ENCODE results near the gene SLU7. TPM values are rescaled to one million over a fixed set of nuclear protein-coding genes. Genes with fewer than 3 reads are reported as not detected.

Gene SLU7
- total and polyA plus RNA-seq, 2 of the 4 experiments (the other 2 are of a cell fraction): 15.9 to 34.2 TPM

GRCh38 chr5:160366230-160366629, 52.7 kb downstream of the SLU7 start:
- H3K79me1 ChIP-seq (ENCODE audit: low read depth in 1 of 2, low read length in 2 of 2): no peaks in the 10 kb centered on the region
- H3K9ac ChIP-seq (ENCODE audit: low read depth, low read length): no peak overlapping the region
- no peak overlapping the region for H4K5ac ChIP-seq (ENCODE audit: low read depth, low read length)
- peaks cover 4% of the 10 kb centered on the region; the same call in 1 of the 2 replicates for H3K9me1 ChIP-seq (ENCODE audit: insufficient read depth, low read length)
- in situ Hi-C loops (cut with MboI; ENCODE audit: low sequenced_read_pairs) (no loop called here), intact Hi-C loops (cut with micrococcal nuclease) (no loop called here), dilution Hi-C loops (cut with HindIII; ENCODE audit: low sequenced_read_pairs, unreplicated experiment) (loop anchor here (25.0 kb wide), 1 partner anchor 354 kb away; the partner anchor contains the start of gene TTC1)
- no peak overlapping the region for H3K4ac ChIP-seq (ENCODE audit: low read depth, low read length)
- no peaks in the 10 kb centered on the region for H3K27me3 ChIP-seq (ENCODE audit: control insufficient read depth, insufficient read depth, low read length)
- H3K9me3 ChIP-seq (ENCODE audit: control insufficient read depth, insufficient read depth, low read length): no peaks in the 10 kb centered on the region
- no peak overlapping the region for H2AFZ ChIP-seq (replicated peaks; ENCODE audit: low read length, poor library complexity)
- DNase-seq (no peak), ATAC-seq (ENCODE audit: low read depth) (no peak)
- H3K36me3 ChIP-seq (ENCODE audit: control insufficient read depth, insufficient read depth, low read length): no peaks in the 10 kb centered on the region
- no peak overlapping the region for H2AK9ac ChIP-seq (replicated peaks; ENCODE audit: low read depth, low read length, poor library complexity)
- TF ChIP-seq BHLHE40 (IDR thresholded peaks at IDR 0.05; ENCODE audit: low read depth, low read length) (no peak), RCOR1 (IDR thresholded peaks at IDR 0.05; ENCODE audit: insufficient replicate concordance, low read length) (no peak), USF2 (IDR thresholded peaks at IDR 0.05; ENCODE audit: low read depth, low read length) (no peak), MAZ (IDR thresholded peaks at IDR 0.05; ENCODE audit: borderline replicate concordance, low read depth, low read length) (no peak), FOS (IDR thresholded peaks at IDR 0.05; ENCODE audit: low read depth, low read length) (no peak), CEBPB (IDR thresholded peaks at IDR 0.05; ENCODE audit: low read depth, low read length) (no peak), POLR2A (IDR thresholded peaks at IDR 0.05; ENCODE audit: low read depth, low read length) (no peak), MXI1 (IDR thresholded peaks at IDR 0.05; ENCODE audit: borderline replicate concordance, low read depth, low read length) (no peak), CHD1 (IDR thresholded peaks at IDR 0.05; ENCODE audit: low read depth, low read length) (no peak), MAFK (IDR thresholded peaks at IDR 0.05; ENCODE audit: low read depth, low read length) (no peak), RFX5 (IDR thresholded peaks at IDR 0.05; ENCODE audit: low read depth, low read length) (no peak), SMC3 (IDR thresholded peaks at IDR 0.05; ENCODE audit: low read depth, low read length) (no peak), ELK1 (IDR thresholded peaks at IDR 0.05; ENCODE audit: borderline replicate concordance, low read depth, low read length) (no peak), NFE2L2 (IDR thresholded peaks at IDR 0.05; ENCODE audit: low read depth, low read length) (no peak), CTCF (conservative IDR thresholded peaks at IDR 0.05; ENCODE audit: low read depth, low read length) (no peak)
- H3K23ac ChIP-seq (ENCODE audit: low read depth, low read length): no peak overlapping the region
- H4K91ac ChIP-seq (ENCODE audit: insufficient read depth, low read depth, low read length): no peak overlapping the region
- no peak overlapping the region for H2BK5ac ChIP-seq (ENCODE audit: low read depth, low read length, poor library complexity, severe bottlenecking)
- H2BK20ac ChIP-seq (ENCODE audit: low read depth, low read length): no peak overlapping the region
- ChIA-PET POLR2A (ENCODE audit: unreplicated experiment) (no interaction called here), CTCF (interaction anchor here (0.6 kb wide), 1 partner anchor 173 kb away, joined by 3 read pairs; no protein-coding TSS in a partner anchor)
- peaks cover 5% of the 10 kb centered on the region; the same call in 1 of the 2 replicates for H3K4me1 ChIP-seq (ENCODE audit: control insufficient read depth, insufficient read depth, low read length)
- no peak overlapping the region for H3K56ac ChIP-seq (ENCODE audit: extremely low read depth, insufficient read depth, low read length)
- H3K18ac ChIP-seq (ENCODE audit: low read depth, low read length): no peak overlapping the region
- no peaks in the 10 kb centered on the region for H4K20me1 ChIP-seq (ENCODE audit: insufficient read depth, low read length)
- H3K4me2 ChIP-seq (ENCODE audit: low read depth, low read length): no peak overlapping the region
- no peak overlapping the region for H3K14ac ChIP-seq (replicated peaks; ENCODE audit: low read depth, low read length)
- H2AK5ac ChIP-seq (ENCODE audit: low read depth, low read length): no peak overlapping the region
- BruUV-seq (replicated peaks): no TSS peak
- WGBS, 2 experiments (ENCODE audit: extremely low coverage in 2 of 2, insufficient read length in 1 of 2): no CpG with 5 or more reads among the region's 2 CpGs
- no peak overlapping the region for H2BK15ac ChIP-seq (ENCODE audit: low read depth, low read length)
- H2BK120ac ChIP-seq (ENCODE audit: low read depth, low read length): no peak overlapping the region
- no peak overlapping the region for H3K4me3 ChIP-seq (ENCODE audit: insufficient read depth, low read depth, low read length)
- H3K27ac ChIP-seq (ENCODE audit: insufficient read depth, low read length): no peak overlapping the region
- no peak overlapping the region for H4K8ac ChIP-seq (ENCODE audit: low read depth in 2 of 2, low read length in 2 of 2)

Data from IMR-90 (cell line).